ENCODE results near the gene ENTPD1.

The ENTPD1 gene

GRCh38 chr10:95832216-95833041 lies 76.5 kb downstream of the ENTPD1 start:
- DNase-seq, result no peak

DNA sequence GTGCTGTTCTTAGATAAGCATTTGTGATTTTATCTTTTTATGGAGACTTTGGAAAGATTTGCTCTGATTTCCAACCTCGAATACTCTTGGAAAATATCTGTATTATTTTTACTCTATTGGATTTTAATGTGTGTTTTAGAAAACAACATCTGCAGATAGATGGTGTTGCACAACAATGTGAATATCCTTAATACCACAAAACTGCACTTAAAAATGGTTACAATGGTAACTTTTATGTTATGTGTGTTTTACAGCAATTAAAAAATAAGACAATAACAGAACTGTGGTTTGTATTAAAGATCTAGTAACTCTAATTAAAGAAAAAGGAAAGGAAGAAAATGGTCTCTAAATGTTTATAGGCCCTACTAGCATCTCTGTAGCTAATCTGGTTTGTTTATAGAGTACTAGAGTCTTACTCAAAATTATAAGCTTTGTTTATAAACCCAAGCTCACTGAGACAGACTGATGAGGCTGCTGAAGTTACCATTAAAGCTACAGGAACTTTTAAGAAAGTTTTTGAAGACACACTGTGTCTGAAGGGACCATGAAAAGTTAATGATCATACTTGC lies 77.2 kb downstream of the ENTPD1 start:
- no peak for DNase-seq

GRCh38 chr10:95834406-95834805 lies 78.4 kb downstream of the ENTPD1 start:
- DNase-seq, result no peak

DNA sequence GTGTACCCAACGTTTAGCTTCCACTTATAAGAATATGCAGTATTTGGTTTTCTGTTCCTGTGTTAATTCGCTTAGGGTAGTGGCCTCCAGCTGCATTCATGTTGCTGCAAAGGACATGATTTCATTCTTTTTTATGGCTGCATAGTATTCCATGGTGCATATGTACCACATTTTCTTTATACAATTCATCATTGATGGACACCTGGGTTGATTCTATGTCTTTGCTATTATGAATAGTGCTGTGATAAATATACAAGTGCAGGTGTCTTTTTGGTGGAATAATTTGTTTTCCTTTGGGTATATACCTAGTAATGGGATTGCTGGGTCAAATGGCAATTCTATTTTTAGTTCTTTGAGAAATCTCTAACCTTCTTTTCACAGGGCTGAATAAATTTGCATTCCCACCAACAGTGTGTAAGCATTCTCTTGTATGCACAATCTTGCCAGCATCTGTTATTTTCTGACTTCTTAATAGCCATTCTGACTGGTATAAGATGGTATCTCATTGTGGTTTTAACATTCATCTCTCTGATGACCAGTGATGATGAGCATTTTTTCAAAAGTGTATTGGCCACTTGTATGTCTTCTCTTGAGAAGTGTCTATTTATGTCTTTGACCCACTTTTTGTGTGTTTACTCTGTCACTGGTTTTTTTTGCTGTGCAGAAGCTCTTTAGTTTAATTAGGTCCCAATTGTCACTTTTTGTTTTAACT lies 79.3 kb downstream of the ENTPD1 start:
- no peak for DNase-seq

- no peak for DNase-seq
These were observed 79.9 kb downstream of the ENTPD1 start for GRCh38 chr10:95835911-95836310.

- DNase-seq, result no peak
These were observed 80.8 kb downstream of the ENTPD1 start for GRCh38 chr10:95836610-95837355.

DNA sequence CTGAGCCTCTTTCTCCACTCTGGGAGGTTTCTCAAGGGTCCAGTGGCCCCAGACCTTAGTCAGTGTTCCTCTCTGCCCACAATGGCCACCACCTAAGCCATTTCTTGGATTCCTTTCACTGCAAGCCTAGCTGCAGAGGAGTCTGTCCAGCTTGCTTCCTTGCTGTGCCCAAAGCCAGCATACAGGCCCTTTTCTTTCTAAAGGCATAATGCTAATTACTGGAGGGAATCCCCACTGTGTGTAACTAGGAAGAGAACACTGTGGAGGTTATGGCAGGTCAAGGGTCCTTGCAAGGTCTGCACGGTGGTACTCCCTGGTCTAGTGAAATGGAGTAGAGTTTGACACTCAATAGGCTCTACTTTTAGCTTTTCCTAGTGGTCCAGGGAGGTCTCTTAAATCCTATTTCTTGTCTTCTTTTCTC lies 81.4 kb downstream of the ENTPD1 start:
- DNase-seq, result no peak

GRCh38 chr10:95837783-95838182 lies 81.8 kb downstream of the ENTPD1 start:
- no peak for DNase-seq

DNA sequence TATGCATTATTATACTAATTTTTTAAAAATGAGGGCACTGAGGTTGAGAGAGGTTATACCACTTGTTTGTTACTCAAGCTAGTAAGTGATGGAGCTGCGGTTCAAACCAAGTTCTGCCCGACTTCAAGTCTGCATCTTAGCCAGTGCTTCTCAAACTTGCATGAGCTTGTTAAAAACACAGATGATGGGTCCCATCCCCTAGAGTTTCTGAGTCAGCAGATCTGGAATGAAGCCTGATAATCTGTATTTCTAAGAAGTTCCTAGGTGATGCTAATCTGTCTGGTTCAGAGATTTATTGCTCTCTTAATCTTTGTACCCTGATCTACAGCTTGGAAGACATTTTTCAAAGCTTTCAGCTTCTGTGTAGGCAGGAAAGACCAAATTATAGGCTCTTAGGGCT lies 84.2 kb downstream of the ENTPD1 start:
- no peak for DNase-seq

GRCh38 chr10:95840681-95841080 lies 84.7 kb downstream of the ENTPD1 start:
- DNase-seq, result no peak

GRCh38 chr10:95841661-95842498 lies 85.9 kb downstream of the ENTPD1 start:
- peak; percentile 84 to 95 for DNase-seq

- DNase-seq, result no peak
These were observed 89.4 kb downstream of the ENTPD1 start for GRCh38 chr10:95845411-95845810.

- no peak for DNase-seq
These were observed 91.0 kb downstream of the ENTPD1 start for GRCh38 chr10:95847007-95847406.

- no peak for DNase-seq
These were observed 92.9 kb downstream of the ENTPD1 start for GRCh38 chr10:95848841-95849240.

GRCh38 chr10:95850791-95851190 lies 94.8 kb downstream of the ENTPD1 start:
- DNase-seq, result no peak

- no peak for DNase-seq
These were observed 104.4 kb downstream of the ENTPD1 start for GRCh38 chr10:95860166-95860940.

GRCh38 chr10:95861386-95861785 lies 105.4 kb downstream of the ENTPD1 start:
- no peak for DNase-seq

DNA sequence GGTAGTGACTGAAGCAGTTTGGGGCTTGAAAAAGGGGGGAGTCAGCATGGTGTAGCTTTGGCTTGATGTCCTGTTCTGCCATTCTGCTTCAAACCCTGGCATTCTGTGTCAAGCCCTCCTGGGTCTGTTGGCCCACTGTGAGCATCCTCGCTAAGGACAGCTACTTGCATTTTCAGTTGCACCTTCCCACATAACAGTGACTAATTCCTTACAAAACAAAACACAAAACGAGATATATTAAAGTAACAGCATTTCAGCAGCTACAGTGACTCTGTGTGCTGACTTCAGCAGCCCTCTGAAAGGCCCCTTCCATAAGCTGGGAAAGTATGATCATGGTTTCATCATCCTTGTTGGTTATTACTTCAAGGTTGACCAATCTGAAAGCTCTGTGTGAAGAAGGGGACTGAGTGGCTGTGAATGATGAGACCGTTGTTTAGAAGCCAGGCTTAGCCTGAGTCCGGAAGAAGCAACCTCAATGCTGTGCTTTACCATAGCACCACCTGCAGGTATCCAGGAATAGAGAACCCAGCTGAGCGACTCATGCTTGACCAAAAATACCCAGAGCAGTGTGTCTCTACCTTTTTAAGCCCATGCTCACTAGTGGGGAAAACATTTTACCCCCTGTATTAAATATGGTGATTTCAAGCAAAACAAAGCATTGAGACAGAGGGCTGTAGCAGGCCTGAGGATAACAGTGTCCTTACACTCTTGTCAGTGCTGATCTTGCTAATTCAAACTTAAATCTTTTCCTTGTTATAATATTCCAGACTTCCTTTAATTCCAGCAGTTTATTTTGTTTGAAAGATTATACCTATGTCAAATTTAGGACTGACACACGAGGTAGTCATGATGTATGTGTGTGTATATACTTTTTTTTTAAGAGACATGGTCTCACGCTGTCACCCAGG lies 109.2 kb downstream of the ENTPD1 start:
- peak; percentile 65 to 66 for DNase-seq

DNA sequence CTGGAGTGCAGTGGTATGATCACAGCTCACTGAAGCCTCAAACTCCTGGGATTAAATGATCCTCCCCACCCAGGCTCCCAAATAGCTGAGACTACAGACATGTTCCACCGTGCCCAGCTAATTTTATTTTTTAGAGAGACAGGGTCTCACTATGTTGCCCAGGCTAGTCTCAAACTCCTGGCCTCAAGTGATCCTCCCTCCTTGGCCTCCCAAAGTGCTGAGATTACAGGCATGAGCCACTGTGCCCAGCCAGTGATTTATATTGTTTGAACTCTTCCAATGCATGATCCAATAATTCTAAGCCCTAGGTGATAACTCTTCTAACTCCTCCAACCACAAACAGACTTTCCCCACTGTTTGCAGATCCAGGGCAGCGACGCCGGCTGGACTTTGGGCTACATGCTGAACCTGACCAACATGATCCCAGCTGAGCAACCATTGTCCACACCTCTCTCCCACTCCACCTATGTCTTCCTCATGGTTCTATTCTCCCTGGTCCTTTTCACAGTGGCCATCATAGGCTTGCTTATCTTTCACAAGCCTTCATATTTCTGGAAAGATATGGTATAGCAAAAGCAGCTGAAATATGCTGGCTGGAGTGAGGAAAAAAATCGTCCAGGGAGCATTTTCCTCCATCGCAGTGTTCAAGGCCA lies 110.0 kb downstream of the ENTPD1 start:
- no peak for DNase-seq

DNA sequence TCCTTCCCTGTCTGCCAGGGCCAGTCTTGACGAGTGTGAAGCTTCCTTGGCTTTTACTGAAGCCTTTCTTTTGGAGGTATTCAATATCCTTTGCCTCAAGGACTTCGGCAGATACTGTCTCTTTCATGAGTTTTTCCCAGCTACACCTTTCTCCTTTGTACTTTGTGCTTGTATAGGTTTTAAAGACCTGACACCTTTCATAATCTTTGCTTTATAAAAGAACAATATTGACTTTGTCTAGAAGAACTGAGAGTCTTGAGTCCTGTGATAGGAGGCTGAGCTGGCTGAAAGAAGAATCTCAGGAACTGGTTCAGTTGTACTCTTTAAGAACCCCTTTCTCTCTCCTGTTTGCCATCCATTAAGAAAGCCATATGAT lies 110.5 kb downstream of the ENTPD1 start:
- DNase-seq, result no peak

All from AML-193 (cell line).